ENCODE data around the gene DONSON. TPM values are rescaled to one million over a fixed set of nuclear protein-coding genes. Genes with fewer than 3 reads are reported as not detected.
"Not testable (repeated sequence)": the region's sequence is repeated elsewhere in the genome, so short reads cannot be mapped to it uniquely, and the experiment has no call there.

DONSON gene, protein sequence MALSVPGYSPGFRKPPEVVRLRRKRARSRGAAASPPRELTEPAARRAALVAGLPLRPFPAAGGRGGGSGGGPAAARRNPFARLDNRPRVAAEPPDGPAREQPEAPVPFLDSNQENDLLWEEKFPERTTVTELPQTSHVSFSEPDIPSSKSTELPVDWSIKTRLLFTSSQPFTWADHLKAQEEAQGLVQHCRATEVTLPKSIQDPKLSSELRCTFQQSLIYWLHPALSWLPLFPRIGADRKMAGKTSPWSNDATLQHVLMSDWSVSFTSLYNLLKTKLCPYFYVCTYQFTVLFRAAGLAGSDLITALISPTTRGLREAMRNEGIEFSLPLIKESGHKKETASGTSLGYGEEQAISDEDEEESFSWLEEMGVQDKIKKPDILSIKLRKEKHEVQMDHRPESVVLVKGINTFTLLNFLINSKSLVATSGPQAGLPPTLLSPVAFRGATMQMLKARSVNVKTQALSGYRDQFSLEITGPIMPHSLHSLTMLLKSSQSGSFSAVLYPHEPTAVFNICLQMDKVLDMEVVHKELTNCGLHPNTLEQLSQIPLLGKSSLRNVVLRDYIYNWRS
- total RNA-seq, result 1 to 10 TPM; 4.2 to 5.9 (median 5.4) TPM
- 3.9 TPM for polyA plus RNA-seq
- long read RNA-seq, donor 1, partial matches to known transcripts, result 0 of 6 reads
- long read RNA-seq, donor 1, other reads (novel, unspliced or antisense), result 2 of 6 reads
- long read RNA-seq, donor 2, partial matches to known transcripts, result 0 of 3 reads
- long read RNA-seq, donor 2, other reads (novel, unspliced or antisense), result 1 of 3 reads
- long read RNA-seq, donor 3, partial matches to known transcripts, result 0 of 3 reads
- long read RNA-seq, donor 3, other reads (novel, unspliced or antisense), result 2 of 3 reads
- long read RNA-seq, donor 4, partial matches to known transcripts, result 0 of 3 reads
- long read RNA-seq, donor 4, other reads (novel, unspliced or antisense), result 3 of 3 reads

DNA sequence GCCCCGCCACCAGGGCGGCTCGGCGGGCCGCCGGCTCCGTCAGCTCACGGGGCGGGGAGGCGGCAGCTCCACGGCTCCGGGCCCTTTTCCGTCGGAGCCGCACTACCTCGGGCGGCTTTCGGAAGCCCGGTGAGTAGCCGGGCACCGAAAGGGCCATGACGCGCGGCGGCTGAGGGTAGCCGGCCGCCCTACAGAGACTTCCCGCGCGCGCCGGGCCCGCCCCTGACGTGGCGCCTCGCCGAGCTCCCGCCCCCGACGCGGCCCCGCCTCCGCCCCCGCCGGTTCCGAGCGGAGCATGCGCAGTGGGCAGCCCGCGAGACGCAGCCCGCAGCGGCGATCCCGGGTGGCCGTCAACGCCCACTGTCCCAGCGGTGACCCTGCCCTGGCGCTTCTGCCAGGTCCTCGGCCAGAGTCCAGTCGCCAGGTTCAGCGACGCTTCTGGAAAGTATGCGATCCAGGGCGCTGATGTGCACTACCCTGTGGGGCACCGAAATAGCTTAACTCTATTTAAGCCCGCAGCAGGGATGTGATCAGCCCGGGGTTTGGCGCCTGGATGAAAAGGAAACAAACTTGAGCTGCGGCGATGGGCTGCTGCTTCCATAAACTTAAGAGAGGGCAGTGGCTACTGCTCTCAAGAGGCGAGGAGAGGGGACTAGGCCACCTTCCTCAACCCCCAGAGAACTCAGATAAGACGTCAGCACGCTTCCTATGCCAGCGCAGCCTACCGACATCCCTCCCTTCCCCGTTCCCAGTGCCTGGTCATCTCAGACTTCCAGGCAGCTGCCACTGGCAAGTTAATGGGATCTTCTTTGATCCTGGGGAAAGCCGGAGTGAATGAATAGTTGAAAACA lies at the start of gene DONSON:
Gene DONSON, minus strand, starts transcription at position 200 of the 851 bp plus-strand sequence. Its CDS starts 43 bp downstream, at position 157.
- Histone ChIP-seq H3K27me3 (ENCODE audit: control insufficient read depth, insufficient read depth) (no peaks in the 10 kb centered on the region), H3K4me3 (ENCODE audit: low read length) (peak within 1 kb of the TSS; percentile 86), H3K9me3 (ENCODE audit: control insufficient read depth, low read length) (no peaks in the 10 kb centered on the region), H3K4me1 (ENCODE audit: control insufficient read depth, insufficient read depth, low read length) (no peaks in the 10 kb centered on the region), H3K27ac (ENCODE audit: low read length) (peak within 1 kb of the TSS; percentile 80)
- WGBS, result under 1% methylated on average over 78 of the region's 78 CpGs
- intact Hi-C loops (cut with DNase I), result no loop called here
- peak; percentile 91 to 97 (median 95) for DNase-seq
- peak; percentile 96 to 98 for ATAC-seq

- no peak for ATAC-seq
- H3K4me3 ChIP-seq (ENCODE audit: low read length), result no peak overlapping the region
- intact Hi-C loops (cut with DNase I), result no loop called here
- no peaks in the 10 kb centered on the region for H3K9me3 ChIP-seq (ENCODE audit: control insufficient read depth, low read length)
- no peaks in the 10 kb centered on the region for H3K4me1 ChIP-seq (ENCODE audit: control insufficient read depth, insufficient read depth, low read length)
- H3K27me3 ChIP-seq (ENCODE audit: control insufficient read depth, insufficient read depth), result no peaks in the 10 kb centered on the region
- no peak for DNase-seq
- no peak overlapping the region for H3K27ac ChIP-seq (ENCODE audit: low read length)
- WGBS, result 92% methylated on average over 2 of the region's 2 CpGs
Observed at GRCh38 chr21:33634254-33634653, 45.8 kb upstream of the DONSON start.

GRCh38 chr21:33626151-33626550 lies 37.7 kb upstream of the DONSON start:
- H3K4me3 ChIP-seq (ENCODE audit: low read length); DNase-seq; H3K27ac ChIP-seq (ENCODE audit: low read length); H3K4me1 ChIP-seq (ENCODE audit: control insufficient read depth, insufficient read depth, low read length); intact Hi-C loops (cut with DNase I); ATAC-seq; H3K9me3 ChIP-seq (ENCODE audit: control insufficient read depth, low read length); H3K27me3 ChIP-seq (ENCODE audit: control insufficient read depth, insufficient read depth): not testable (repeated sequence)
- WGBS, result 92% methylated on average over 7 of the region's 7 CpGs

DNA sequence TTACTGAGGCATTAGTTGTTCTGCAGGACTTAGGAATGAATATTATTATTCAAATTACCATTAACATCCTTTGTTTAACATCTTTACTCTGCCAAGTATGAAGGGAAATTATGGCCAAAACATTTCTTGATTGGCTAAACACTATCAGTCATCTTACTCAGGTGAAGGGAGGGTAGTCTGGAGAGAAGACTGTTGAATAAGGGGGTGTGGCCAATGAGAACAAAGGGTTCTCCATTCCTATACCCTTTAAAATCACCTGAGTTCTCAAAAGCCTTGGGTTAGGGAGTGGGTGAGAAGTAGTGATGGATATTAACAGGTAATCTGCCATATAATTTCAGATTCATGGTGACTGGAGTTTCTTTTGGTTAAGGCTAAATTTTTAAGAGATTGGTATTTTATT lies 33.8 kb upstream of the DONSON start:
- Histone ChIP-seq H3K4me1 (ENCODE audit: control insufficient read depth, insufficient read depth, low read length) (no peaks in the 10 kb centered on the region), H3K9me3 (ENCODE audit: control insufficient read depth, low read length) (no peaks in the 10 kb centered on the region), H3K4me3 (ENCODE audit: low read length) (no peak overlapping the region), H3K27me3 (ENCODE audit: control insufficient read depth, insufficient read depth) (no peaks in the 10 kb centered on the region), H3K27ac (ENCODE audit: low read length) (no peak overlapping the region)
- DNase-seq (no peak), ATAC-seq (no peak)
- intact Hi-C loops (cut with DNase I), result no loop called here

DNA sequence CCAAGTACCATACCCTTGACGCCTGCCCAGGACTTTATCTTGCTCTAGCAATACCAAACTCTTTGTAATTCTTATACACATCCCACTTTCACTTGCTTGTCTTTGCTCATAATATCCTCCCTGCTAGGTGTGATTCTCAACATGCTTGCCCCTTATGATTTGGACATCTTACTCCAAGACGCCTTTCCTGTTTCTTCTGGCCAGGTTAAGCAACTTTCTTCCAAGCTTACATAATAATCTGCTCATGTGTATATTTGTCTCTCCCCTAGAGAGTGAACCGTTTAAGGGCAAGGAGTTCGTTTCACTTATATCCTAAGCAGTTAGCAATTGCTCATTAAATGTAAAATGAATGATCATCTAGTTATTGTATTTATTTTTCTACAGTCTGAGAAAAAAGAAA lies 31.2 kb upstream of the DONSON start:
- H3K4me3 ChIP-seq (ENCODE audit: low read length), result no peak overlapping the region
- 87% methylated on average over 4 of the region's 4 CpGs for WGBS
- no peaks in the 10 kb centered on the region for H3K4me1 ChIP-seq (ENCODE audit: control insufficient read depth, insufficient read depth, low read length)
- H3K9me3 ChIP-seq (ENCODE audit: control insufficient read depth, low read length), result no peaks in the 10 kb centered on the region
- ATAC-seq (no peak), DNase-seq (no peak)
- H3K27ac ChIP-seq (ENCODE audit: low read length), result no peak overlapping the region
- intact Hi-C loops (cut with DNase I), result no loop called here
- no peaks in the 10 kb centered on the region for H3K27me3 ChIP-seq (ENCODE audit: control insufficient read depth, insufficient read depth)

DNA sequence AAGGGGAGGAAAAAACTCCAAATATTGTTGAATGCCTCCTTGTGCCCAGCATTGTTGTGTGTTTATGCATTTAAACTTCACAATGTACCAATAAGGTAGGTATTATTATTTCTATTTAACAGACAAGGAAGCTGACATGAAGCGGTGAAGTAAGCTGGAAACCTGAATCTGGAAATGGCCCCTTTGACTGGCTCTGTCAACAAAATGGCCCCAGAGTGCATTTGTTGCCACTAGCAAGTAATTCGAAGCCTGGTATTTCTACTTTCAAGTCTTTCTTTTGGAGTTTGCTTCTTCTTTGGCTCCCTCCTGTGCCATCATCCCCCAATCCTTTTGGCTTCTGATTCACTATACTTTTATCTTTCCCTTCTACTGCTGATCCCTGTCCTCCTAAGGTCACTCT lies 29.9 kb upstream of the DONSON start:
- H3K4me1 ChIP-seq (ENCODE audit: control insufficient read depth, insufficient read depth, low read length), result no peaks in the 10 kb centered on the region
- no peak for DNase-seq
- no peak overlapping the region for H3K27ac ChIP-seq (ENCODE audit: low read length)
- no peaks in the 10 kb centered on the region for H3K9me3 ChIP-seq (ENCODE audit: control insufficient read depth, low read length)
- 98% methylated on average over 2 of the region's 2 CpGs for WGBS
- no peaks in the 10 kb centered on the region for H3K27me3 ChIP-seq (ENCODE audit: control insufficient read depth, insufficient read depth)
- H3K4me3 ChIP-seq (ENCODE audit: low read length), result no peak overlapping the region
- ATAC-seq, result no peak
- intact Hi-C loops (cut with DNase I), result no loop called here

DNA sequence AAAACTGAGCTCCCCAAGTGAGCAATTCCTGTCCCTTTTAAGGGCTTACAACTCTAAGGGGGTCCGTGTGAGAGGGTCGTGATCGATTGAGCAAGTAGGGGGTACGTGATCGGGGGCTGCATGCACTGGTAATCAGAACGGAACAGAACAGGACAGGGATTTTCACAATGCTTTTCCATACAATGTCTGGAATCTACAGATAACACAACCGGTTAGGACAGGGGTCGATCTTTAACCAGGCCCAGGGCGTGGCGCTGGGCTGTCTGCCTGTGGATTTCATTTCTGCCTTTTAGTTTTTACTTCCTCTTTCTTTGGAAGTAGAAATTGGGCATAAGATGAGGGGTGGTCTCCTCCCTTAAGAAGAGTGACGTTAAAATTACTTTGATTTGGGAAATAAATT lies 29.1 kb upstream of the DONSON start:
- ATAC-seq; H3K27me3 ChIP-seq (ENCODE audit: control insufficient read depth, insufficient read depth); H3K4me3 ChIP-seq (ENCODE audit: low read length); H3K9me3 ChIP-seq (ENCODE audit: control insufficient read depth, low read length); H3K27ac ChIP-seq (ENCODE audit: low read length); intact Hi-C loops (cut with DNase I); H3K4me1 ChIP-seq (ENCODE audit: control insufficient read depth, insufficient read depth, low read length); DNase-seq: not testable (repeated sequence)
- 89% methylated on average over 11 of the region's 11 CpGs for WGBS

GRCh38 chr21:33611006-33611744 lies 22.7 kb upstream of the DONSON start:
- H3K4me3 ChIP-seq (ENCODE audit: low read length), result no peak overlapping the region
- H3K9me3 ChIP-seq (ENCODE audit: control insufficient read depth, low read length), result no peaks in the 10 kb centered on the region
- WGBS, result 82% methylated on average over 7 of the region's 7 CpGs
- ATAC-seq (no peak), DNase-seq (no peak)
- intact Hi-C loops (cut with DNase I), result no loop called here
- H3K4me1 ChIP-seq (ENCODE audit: control insufficient read depth, insufficient read depth, low read length), result no peaks in the 10 kb centered on the region
- no peak overlapping the region for H3K27ac ChIP-seq (ENCODE audit: low read length)
- no peaks in the 10 kb centered on the region for H3K27me3 ChIP-seq (ENCODE audit: control insufficient read depth, insufficient read depth)

- ATAC-seq (no peak), DNase-seq (no peak)
- WGBS, result 51% methylated on average over 1 of the region's 1 CpG
- no peaks in the 10 kb centered on the region for H3K4me1 ChIP-seq (ENCODE audit: control insufficient read depth, insufficient read depth, low read length)
- no peak overlapping the region for H3K4me3 ChIP-seq (ENCODE audit: low read length)
- no peaks in the 10 kb centered on the region for H3K9me3 ChIP-seq (ENCODE audit: control insufficient read depth, low read length)
- H3K27me3 ChIP-seq (ENCODE audit: control insufficient read depth, insufficient read depth), result no peaks in the 10 kb centered on the region
- no peak overlapping the region for H3K27ac ChIP-seq (ENCODE audit: low read length)
- intact Hi-C loops (cut with DNase I), result no loop called here
Observed at GRCh38 chr21:33608559-33608958, 20.1 kb upstream of the DONSON start.

DNA sequence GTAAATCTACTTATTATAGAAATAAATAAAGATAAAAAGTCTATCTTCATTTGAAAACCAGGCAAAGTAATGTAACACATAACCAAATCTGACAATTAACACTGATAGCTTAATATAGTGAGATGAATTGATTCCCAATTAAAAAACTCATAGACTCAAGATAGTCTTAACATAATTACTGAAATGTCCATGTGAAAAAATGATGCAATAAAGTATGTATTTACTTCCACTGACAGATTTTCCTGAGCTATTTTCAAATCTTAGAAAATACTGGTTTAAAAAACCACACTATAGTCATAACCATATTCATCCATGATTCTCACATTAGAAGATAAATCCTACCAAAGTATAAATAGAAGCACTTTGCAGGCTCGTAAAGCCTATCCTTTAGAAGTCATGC lies 9.6 kb upstream of the DONSON start:
- 58% methylated on average over 1 of the region's 1 CpG for WGBS
- DNase-seq (no peak), ATAC-seq (no peak)
- intact Hi-C loops (cut with DNase I), result no loop called here
- H3K27ac ChIP-seq (ENCODE audit: low read length), result no peak overlapping the region
- no peaks in the 10 kb centered on the region for H3K4me1 ChIP-seq (ENCODE audit: control insufficient read depth, insufficient read depth, low read length)
- no peaks in the 10 kb centered on the region for H3K9me3 ChIP-seq (ENCODE audit: control insufficient read depth, low read length)
- no peak overlapping the region for H3K4me3 ChIP-seq (ENCODE audit: low read length)
- no peaks in the 10 kb centered on the region for H3K27me3 ChIP-seq (ENCODE audit: control insufficient read depth, insufficient read depth)
